Measurements from ENCODE around the gene NAA25.

- TF ChIP-seq, protein P1, sequence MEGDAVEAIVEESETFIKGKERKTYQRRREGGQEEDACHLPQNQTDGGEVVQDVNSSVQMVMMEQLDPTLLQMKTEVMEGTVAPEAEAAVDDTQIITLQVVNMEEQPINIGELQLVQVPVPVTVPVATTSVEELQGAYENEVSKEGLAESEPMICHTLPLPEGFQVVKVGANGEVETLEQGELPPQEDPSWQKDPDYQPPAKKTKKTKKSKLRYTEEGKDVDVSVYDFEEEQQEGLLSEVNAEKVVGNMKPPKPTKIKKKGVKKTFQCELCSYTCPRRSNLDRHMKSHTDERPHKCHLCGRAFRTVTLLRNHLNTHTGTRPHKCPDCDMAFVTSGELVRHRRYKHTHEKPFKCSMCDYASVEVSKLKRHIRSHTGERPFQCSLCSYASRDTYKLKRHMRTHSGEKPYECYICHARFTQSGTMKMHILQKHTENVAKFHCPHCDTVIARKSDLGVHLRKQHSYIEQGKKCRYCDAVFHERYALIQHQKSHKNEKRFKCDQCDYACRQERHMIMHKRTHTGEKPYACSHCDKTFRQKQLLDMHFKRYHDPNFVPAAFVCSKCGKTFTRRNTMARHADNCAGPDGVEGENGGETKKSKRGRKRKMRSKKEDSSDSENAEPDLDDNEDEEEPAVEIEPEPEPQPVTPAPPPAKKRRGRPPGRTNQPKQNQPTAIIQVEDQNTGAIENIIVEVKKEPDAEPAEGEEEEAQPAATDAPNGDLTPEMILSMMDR (IDR thresholded peaks at IDR 0.05; ENCODE audit: low read depth, low read length): no peak
- TF ChIP-seq MAX (IDR thresholded peaks at IDR 0.05; ENCODE audit: low read depth, low read length): no peak
These were observed 77.1 kb downstream of the NAA25 start for GRCh38 chr12:112031472-112031871.
